Neuronal stem cell (in vitro differentiated cells): Measurements from ENCODE around the gene ZNF398.

ENCODE experiments used
- DNase-seq: peaks from one replicate; pipeline ENCODE4 v3.0.0-alpha.2; 2013; ENCODE audit warnings: low spot score
- H2AFZ ChIP-seq: one replicate; pipeline ENCODE4 v1.6.1; 2013; ENCODE audit warnings: mild to moderate bottlenecking, low read length, inconsistent platforms
- H2AK5ac ChIP-seq: 2 replicates; pipeline ENCODE4 v1.6.1; 2013; ENCODE audit warnings: low read depth, mild to moderate bottlenecking, inconsistent platforms, low read length, moderate library complexity, mixed read lengths
- H2BK120ac ChIP-seq: 2 replicates; pipeline ENCODE4 v1.6.1; 2013; ENCODE audit warnings: low read depth, mild to moderate bottlenecking, inconsistent platforms, low read length, moderate library complexity, mixed read lengths
- H2BK12ac ChIP-seq: one replicate; pipeline ENCODE4 v1.6.1; 2013; ENCODE audit warnings: low read length, inconsistent platforms
- H2BK15ac ChIP-seq: 2 replicates; pipeline ENCODE4 v1.6.1; 2013; ENCODE audit warnings: mild to moderate bottlenecking, low read length, inconsistent platforms, mixed read lengths
- H2BK5ac ChIP-seq: one replicate; pipeline ENCODE4 v1.6.1; 2013; ENCODE audit warnings: inconsistent platforms, mild to moderate bottlenecking, low read length, moderate library complexity
- H3K14ac ChIP-seq: one replicate; pipeline ENCODE4 v1.6.1; 2013; ENCODE audit warnings: low read length, inconsistent platforms
- H3K18ac ChIP-seq: 2 replicates; pipeline ENCODE4 v1.6.1; 2013; ENCODE audit warnings: low read length, inconsistent platforms
- H3K23ac ChIP-seq: 2 replicates; pipeline ENCODE4 v1.6.1; 2013; ENCODE audit warnings: low read depth, mild to moderate bottlenecking, mixed read lengths, low read length, inconsistent platforms; ENCODE audit not compliant: poor library complexity
- H3K27ac ChIP-seq: replicated peaks from 3 replicates; pipeline ENCODE4 v1.5.1; 2013; ENCODE audit warnings: low read length, inconsistent platforms
- H3K27me3 ChIP-seq, 3 experiments: 2 replicates each; pipeline ENCODE4 v1.6.1; 2013; ENCODE audit warnings: low read length in 3 of 3, mild to moderate bottlenecking in 2 of 3, inconsistent platforms in 1 of 3, low read depth in 1 of 3, mixed read lengths in 1 of 3, moderate library complexity in 1 of 3; ENCODE audit not compliant: control insufficient read depth in 3 of 3, insufficient read depth in 3 of 3
- H3K36me3 ChIP-seq, 2 donors: replicated peaks in 1 of 2; 2 replicates each; pipeline ENCODE4 v1.6.1; 2013; ENCODE audit warnings: low read length in 2 of 2; ENCODE audit not compliant: control insufficient read depth in 2 of 2, insufficient read depth in 2 of 2
- H3K4ac ChIP-seq: 2 replicates; pipeline ENCODE4 v1.6.1; 2013; ENCODE audit warnings: inconsistent platforms, mild to moderate bottlenecking, low read length, moderate library complexity
- H3K4me1 ChIP-seq, 2 donors: 1 replicate in 1 of 2; 2 replicates in 1 of 2; pipeline ENCODE4 v1.6.1; 2013; ENCODE audit warnings: low read length in 2 of 2, low read depth in 1 of 2; ENCODE audit not compliant: control insufficient read depth in 2 of 2, insufficient read depth in 1 of 2
- H3K4me2 ChIP-seq: one replicate; pipeline ENCODE4 v1.6.1; 2013; ENCODE audit warnings: mild to moderate bottlenecking, low read length, inconsistent platforms; ENCODE audit not compliant: insufficient read depth, poor library complexity, severe bottlenecking
- H3K4me3 ChIP-seq, 2 donors: 2 replicates each; pipeline ENCODE4 v1.5.1; 2013; ENCODE audit warnings: low read length in 2 of 2, mild to moderate bottlenecking in 2 of 2, inconsistent platforms in 1 of 2, moderate library complexity in 1 of 2
- H3K79me1 ChIP-seq: one replicate; pipeline ENCODE4 v1.6.1; 2013; ENCODE audit warnings: low read depth, mild to moderate bottlenecking, inconsistent platforms, low read length, moderate library complexity
- H3K9ac ChIP-seq: one replicate; pipeline ENCODE4 v1.6.1; 2013; ENCODE audit warnings: mild to moderate bottlenecking, low read depth, low read length, inconsistent platforms; ENCODE audit not compliant: poor library complexity
- H3K9me3 ChIP-seq, 2 donors: replicated peaks in 1 of 2; 2 replicates each; pipeline versions ENCODE3 to v1.6.1; 2013; ENCODE audit warnings: low read length in 2 of 2, mild to moderate bottlenecking in 2 of 2, inconsistent platforms in 1 of 2, low read depth in 1 of 2, mixed read lengths in 1 of 2, moderate library complexity in 1 of 2; ENCODE audit not compliant: control insufficient read depth in 2 of 2, insufficient read depth in 1 of 2
- H4K8ac ChIP-seq: one replicate; pipeline ENCODE4 v1.6.1; 2013; ENCODE audit warnings: low read depth, mild to moderate bottlenecking, inconsistent platforms, low read length, moderate library complexity
- H4K91ac ChIP-seq: one replicate; pipeline ENCODE4 v1.6.1; 2013; ENCODE audit warnings: low read length, low read depth, mild to moderate bottlenecking, inconsistent platforms; ENCODE audit not compliant: poor library complexity
- WGBS, 2 donors: extraction: QIAGEN DNeasy Blood & Tissue Kit; methylation state at CpG; one replicate each; pipeline ENCODE4 v1.1.7; 2013; ENCODE audit warnings: missing lambda C conversion rate in 2 of 2, mixed read lengths in 1 of 2; ENCODE audit not compliant: insufficient read length in 2 of 2, insufficient replicate concordance in 1 of 2; ENCODE audit errors: extremely low coverage in 2 of 2; 5-methylcytosine and 5-hydroxymethylcytosine counted together

The ZNF398 gene

DNA sequence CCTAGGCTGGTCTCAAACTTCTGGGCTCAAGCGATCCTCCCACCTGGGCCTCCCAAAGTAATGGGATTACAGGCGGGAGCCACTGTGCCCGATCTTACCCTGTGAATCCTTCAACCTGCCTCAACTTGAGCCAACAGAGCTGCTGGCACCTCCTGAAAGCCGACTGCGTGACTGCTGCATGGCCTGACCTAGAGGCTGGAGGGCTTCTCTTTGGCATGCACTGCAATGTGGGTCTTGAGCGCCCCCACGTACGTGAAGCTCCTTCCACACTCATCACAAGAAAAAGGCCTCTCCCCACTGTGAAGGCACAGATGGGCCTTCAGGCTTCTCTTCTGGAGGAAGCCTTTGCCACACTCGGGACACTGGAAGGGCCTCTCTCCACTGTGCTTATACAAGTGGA, 43.8 kb upstream of the ZNF398 start:
- H2BK120ac ChIP-seq, result no peak overlapping the region
- no peak overlapping the region for H2BK5ac ChIP-seq
- H4K91ac ChIP-seq, result no peak overlapping the region
- H3K27ac ChIP-seq, result no peak overlapping the region
- no peak overlapping the region for H2BK12ac ChIP-seq
- WGBS, 2 donors, result no CpG with 5 or more reads among the region's 9 CpGs
- H3K79me1 ChIP-seq, result no peaks in the 10 kb centered on the region
- no peak overlapping the region for H3K4me2 ChIP-seq
- no peak for DNase-seq
- no peak overlapping the region for H3K23ac ChIP-seq
- no peak overlapping the region for H3K9ac ChIP-seq
- H3K14ac ChIP-seq, result no peak overlapping the region
- H3K4me1 ChIP-seq, result no peaks in the 10 kb centered on the region
- no peak overlapping the region for H2AFZ ChIP-seq
- peaks cover 5 to 17% of the 10 kb centered on the region in 2 donors for H3K36me3 ChIP-seq
- H3K9me3 ChIP-seq, result no peaks in the 10 kb centered on the region
- H2AK5ac ChIP-seq, result no peak overlapping the region
- H3K4ac ChIP-seq, result no peak overlapping the region
- H3K18ac ChIP-seq, result no peak overlapping the region
- no peak overlapping the region for H2BK15ac ChIP-seq
- no peak overlapping the region for H4K8ac ChIP-seq
- no peaks in the 10 kb centered on the region for H3K27me3 ChIP-seq
- H3K4me3 ChIP-seq, result no peak overlapping the region

DNA sequence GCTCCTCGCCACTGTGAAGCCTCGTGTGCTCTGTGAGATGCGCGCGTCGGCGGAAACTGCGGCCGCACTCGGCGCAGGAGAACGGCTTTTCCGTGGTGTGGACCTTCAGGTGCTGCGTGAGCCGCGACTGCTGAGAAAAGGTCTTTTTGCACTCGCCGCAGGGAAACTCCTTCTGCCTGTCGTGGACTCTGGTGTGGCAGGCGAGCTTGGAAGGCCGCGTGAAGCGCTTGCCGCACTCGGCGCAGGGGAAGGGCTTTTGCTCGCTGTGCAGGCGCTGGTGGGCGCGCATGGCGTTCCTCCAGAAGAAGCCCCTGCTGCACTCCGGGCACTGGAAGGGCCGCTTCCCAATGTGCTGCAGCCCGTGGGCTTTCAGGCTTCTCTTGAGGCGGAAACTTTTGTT, 43.0 kb upstream of the ZNF398 start:
- H3K4me1 ChIP-seq, result no peaks in the 10 kb centered on the region
- H3K4me2 ChIP-seq, result no peak overlapping the region
- H2BK12ac ChIP-seq, result no peak overlapping the region
- no peak overlapping the region for H3K27ac ChIP-seq
- H4K8ac ChIP-seq, result peak overlapping the region; percentile 17
- H3K18ac ChIP-seq, result no peak overlapping the region
- H3K23ac ChIP-seq, result no peak overlapping the region
- H3K9ac ChIP-seq, result no peak overlapping the region
- no peak overlapping the region for H2BK15ac ChIP-seq
- no peak overlapping the region for H2BK120ac ChIP-seq
- no peak overlapping the region for H2AFZ ChIP-seq
- DNase-seq, result no peak
- no peak overlapping the region for H2BK5ac ChIP-seq
- no peaks in the 10 kb centered on the region for H3K79me1 ChIP-seq
- H3K14ac ChIP-seq, result no peak overlapping the region
- H2AK5ac ChIP-seq, result no peak overlapping the region
- no CpG with 5 or more reads among the region's 35 CpGs for WGBS, 2 donors
- no peak overlapping the region for H3K4ac ChIP-seq
- H3K27me3 ChIP-seq, result no peaks in the 10 kb centered on the region
- H3K36me3 ChIP-seq, result peaks cover 5 to 17% of the 10 kb centered on the region in 2 donors
- no peak overlapping the region for H4K91ac ChIP-seq
- no peaks in the 10 kb centered on the region for H3K9me3 ChIP-seq
- H3K4me3 ChIP-seq, result no peak overlapping the region

DNA sequence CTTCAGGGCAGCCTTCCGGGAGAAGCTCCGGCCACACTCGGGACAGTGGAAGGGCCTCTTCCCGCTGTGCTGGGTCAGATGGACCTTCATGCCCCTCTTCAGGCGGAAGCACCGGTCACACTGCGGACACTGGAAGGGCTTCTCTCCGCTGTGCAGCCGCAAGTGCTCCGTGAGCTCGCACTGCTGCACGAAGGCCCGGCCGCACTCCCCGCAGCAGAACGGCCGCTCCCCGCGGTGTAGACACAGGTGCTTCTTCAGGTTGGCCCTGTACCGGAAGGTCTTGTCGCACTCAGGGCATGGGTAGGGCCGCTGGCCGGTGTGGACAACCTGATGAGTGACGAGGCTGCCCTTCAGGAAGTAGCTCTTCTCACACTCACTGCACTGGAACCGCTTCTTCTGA, 42.5 kb upstream of the ZNF398 start:
- no peaks in the 10 kb centered on the region for H3K9me3 ChIP-seq
- no peak overlapping the region for H4K91ac ChIP-seq
- H3K36me3 ChIP-seq, result peaks cover 5 to 17% of the 10 kb centered on the region in 2 donors
- H3K79me1 ChIP-seq, result no peaks in the 10 kb centered on the region
- H2BK12ac ChIP-seq, result no peak overlapping the region
- no peak overlapping the region for H3K4me3 ChIP-seq
- no peak for DNase-seq
- H2AFZ ChIP-seq, result no peak overlapping the region
- no peak overlapping the region for H3K9ac ChIP-seq
- H2BK120ac ChIP-seq, result no peak overlapping the region
- H2BK5ac ChIP-seq, result peak overlapping the region; percentile 3
- peak overlapping the region; percentile 2 for H3K18ac ChIP-seq
- H2AK5ac ChIP-seq, result no peak overlapping the region
- no peaks in the 10 kb centered on the region for H3K27me3 ChIP-seq
- H3K27ac ChIP-seq, result no peak overlapping the region
- no peak overlapping the region for H3K4ac ChIP-seq
- H3K14ac ChIP-seq, result no peak overlapping the region
- H2BK15ac ChIP-seq, result no peak overlapping the region
- WGBS, 2 donors, result no CpG with 5 or more reads among the region's 25 CpGs
- no peak overlapping the region for H3K4me2 ChIP-seq
- no peak overlapping the region for H4K8ac ChIP-seq
- H3K23ac ChIP-seq, result peak overlapping the region; percentile 31
- no peaks in the 10 kb centered on the region for H3K4me1 ChIP-seq

DNA sequence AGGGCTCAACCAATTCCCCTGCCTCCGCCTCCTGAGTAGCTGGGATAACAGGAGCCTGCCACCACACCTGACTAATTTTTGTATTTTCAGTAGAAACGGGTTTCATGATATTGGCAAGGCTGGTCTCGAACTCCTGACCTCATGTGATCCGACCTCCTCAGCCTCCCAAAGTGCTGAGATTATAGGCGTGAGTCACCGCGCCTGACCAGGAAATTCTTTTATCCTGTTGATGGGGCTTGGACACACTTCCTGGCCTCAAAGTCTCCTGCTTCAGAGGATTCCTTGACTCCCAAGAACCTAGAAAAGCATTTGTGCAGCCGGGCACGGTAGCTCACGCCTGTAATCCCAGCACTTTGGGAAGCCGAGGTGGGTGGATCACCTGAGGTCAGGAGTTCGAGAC, 37.3 kb upstream of the ZNF398 start:
- Histone ChIP-seq H2BK12ac (no peak overlapping the region), H3K9ac (no peak overlapping the region), H4K8ac (no peak overlapping the region), H3K4me3 (no peak overlapping the region), H2BK5ac (no peak overlapping the region), H3K27ac (no peak overlapping the region), H2BK120ac (no peak overlapping the region), H3K4me1 (no peaks in the 10 kb centered on the region), H2BK15ac (no peak overlapping the region), H3K23ac (no peak overlapping the region), H3K18ac (no peak overlapping the region), H3K36me3 (peaks cover 0 to 5% of the 10 kb centered on the region in 2 donors), H2AFZ (no peak overlapping the region), H3K4ac (no peak overlapping the region), H2AK5ac (no peak overlapping the region), H3K14ac (no peak overlapping the region), H3K27me3 (no peaks in the 10 kb centered on the region), H4K91ac (no peak overlapping the region), H3K79me1 (no peaks in the 10 kb centered on the region), H3K4me2 (no peak overlapping the region), H3K9me3 (no peaks in the 10 kb centered on the region)
- no peak for DNase-seq
- WGBS, 2 donors, result no CpG with 5 or more reads among the region's 12 CpGs
